ENCODE results near the gene SPOP. TPM values are rescaled to one million over a fixed set of nuclear protein-coding genes. Genes with fewer than 3 reads are reported as not detected.

Gene SPOP
- total RNA-seq, 4 donors from 2014 or later: 33.7 to 73.5 (median 50.4) TPM

DNA sequence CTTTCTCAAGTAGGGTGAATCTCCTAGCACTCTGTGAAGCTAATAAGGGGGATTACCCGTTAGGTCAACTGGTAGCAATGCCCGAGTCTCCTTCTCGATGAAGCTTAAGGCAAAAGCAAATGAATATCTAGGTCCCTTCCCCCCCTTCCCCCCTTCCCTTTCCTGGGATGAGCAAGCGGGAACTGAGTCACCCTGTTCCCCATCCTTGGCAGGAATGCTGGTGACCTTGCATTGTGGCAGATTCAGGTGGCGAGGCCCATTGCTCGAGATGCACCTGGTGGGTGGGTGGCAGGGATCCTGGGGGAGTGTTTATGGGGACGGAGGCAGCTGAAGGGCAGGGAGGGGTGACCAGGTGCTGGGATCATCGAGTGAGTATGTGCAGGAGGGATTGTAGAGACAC, 95.1 kb downstream of the SPOP start:
- TF ChIP-seq, protein P1, sequence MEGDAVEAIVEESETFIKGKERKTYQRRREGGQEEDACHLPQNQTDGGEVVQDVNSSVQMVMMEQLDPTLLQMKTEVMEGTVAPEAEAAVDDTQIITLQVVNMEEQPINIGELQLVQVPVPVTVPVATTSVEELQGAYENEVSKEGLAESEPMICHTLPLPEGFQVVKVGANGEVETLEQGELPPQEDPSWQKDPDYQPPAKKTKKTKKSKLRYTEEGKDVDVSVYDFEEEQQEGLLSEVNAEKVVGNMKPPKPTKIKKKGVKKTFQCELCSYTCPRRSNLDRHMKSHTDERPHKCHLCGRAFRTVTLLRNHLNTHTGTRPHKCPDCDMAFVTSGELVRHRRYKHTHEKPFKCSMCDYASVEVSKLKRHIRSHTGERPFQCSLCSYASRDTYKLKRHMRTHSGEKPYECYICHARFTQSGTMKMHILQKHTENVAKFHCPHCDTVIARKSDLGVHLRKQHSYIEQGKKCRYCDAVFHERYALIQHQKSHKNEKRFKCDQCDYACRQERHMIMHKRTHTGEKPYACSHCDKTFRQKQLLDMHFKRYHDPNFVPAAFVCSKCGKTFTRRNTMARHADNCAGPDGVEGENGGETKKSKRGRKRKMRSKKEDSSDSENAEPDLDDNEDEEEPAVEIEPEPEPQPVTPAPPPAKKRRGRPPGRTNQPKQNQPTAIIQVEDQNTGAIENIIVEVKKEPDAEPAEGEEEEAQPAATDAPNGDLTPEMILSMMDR (IDR thresholded peaks at IDR 0.05): no peak
- ATAC-seq (ENCODE audit: low FRiP score): no peak
- DNase-seq (ENCODE audit: low spot score): no peak

DNA sequence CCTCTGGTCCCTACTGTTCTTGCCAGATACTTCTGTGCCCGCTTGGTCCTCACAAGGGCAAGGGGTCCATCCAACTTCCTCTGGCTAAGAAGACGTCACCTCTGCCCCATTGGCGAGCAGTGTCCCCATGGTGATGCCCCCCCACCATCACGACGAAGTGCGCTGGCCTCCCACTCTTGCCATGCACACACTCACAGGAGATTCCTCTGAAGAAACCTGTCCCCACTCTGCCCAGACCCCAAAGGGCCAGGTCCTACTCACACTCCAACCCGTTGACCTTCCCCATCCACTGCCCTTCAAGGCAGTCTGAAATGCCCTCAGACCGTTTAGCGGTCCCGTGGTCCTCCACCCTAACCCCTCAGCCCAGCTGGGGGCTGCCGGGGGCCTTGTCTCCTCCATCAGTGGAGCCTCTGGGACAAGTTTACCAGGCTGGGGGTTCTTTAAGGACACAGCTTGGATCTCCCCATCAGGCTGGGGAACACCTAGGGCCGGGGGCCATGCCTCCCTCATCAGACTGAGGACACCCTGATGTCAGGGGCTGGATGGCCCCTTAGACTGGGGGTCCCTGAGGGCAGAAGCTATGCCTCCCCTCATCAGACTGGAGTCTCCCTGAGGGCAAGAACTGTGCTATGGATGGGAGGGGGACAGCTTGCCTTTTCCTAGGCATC, 95.7 kb downstream of the SPOP start:
- ATAC-seq (ENCODE audit: low FRiP score) (no peak), DNase-seq (ENCODE audit: low spot score) (no peak)
- TF ChIP-seq, protein P1 (IDR thresholded peaks at IDR 0.05): no peak

DNA sequence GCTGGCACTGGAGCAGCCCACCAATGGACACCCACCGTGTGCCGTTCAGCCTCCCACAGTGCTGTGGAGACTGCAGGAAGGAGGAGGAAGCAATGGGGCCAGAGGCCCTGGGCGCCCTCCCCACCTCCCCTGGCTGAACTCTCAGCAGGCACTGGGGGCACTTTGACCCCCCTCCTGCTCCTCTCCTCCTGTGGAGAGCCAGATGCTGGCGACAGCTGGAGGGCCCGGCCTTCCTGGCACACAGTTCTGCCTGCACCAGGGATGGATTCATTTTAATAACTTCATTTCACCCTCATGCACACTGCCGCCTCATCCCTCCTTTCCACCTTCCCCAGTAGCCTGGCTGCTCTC, 96.3 kb downstream of the SPOP start:
- DNase-seq (ENCODE audit: low spot score) (no peak), ATAC-seq (ENCODE audit: low FRiP score) (no peak)
- TF ChIP-seq, protein P1 (IDR thresholded peaks at IDR 0.05): no peak

DNA sequence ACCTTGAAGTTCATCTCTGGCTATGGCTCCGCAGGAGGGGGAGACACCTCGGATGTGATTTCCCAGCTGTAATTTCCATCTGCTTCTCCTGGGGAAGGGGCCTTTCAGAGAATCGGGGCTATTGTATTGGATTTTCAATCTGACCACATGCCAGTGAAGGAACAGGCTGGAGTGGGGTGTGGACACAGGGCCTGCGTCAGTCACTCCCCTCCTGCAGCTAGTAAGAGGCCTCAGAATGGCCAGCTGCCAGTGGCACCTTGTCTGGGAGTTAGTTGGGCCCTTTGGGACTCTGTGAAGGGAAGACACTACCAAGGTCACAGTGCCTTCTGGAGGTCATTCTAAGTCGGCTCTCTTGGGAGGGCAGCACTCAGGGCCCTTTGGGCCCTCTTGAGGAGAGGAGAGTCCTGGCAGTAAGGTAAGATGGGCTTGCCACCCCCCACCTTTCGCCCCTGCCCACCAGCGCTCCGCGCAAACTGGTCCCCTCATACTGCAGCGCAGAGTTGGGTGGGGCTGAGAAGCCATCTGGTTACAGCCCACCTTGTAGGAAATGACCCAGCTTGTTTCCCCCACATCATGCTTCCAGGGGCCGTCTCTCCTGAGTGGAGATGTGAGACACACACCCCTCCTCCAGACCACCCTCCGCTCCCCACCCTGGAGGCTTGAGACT, 96.8 kb downstream of the SPOP start:
- DNase-seq (ENCODE audit: low spot score): no peak
- TF ChIP-seq, protein P1 (IDR thresholded peaks at IDR 0.05): no peak
- ATAC-seq (ENCODE audit: low FRiP score): no peak

DNA sequence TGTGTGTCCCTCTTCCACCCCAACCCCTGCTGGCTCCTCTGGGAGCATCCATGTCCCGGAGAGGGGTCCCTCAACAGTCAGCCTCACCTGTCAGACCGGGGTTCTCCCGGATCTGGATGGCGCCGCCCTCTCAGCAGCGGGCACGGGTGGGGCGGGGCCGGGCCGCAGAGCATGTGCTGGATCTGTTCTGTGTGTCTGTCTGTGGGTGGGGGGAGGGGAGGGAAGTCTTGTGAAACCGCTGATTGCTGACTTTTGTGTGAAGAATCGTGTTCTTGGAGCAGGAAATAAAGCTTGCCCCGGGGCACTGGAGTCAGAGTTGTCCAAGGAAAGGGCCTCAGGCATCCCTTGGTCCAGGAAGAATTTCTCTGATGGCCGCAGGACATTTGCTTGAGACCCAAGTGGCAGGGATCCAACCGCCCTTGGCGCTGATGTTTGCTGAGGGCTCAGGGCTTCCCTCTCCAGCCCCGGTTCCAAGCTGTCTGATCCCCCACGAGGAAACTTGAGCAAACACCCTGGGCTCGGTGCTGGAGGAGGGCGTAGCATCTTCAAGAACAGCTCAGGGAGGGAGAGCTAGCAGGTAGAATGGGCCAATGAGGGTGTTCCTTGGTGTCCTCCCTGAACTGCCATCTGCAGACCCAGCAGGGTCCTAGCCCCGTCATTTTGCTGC, 97.7 kb downstream of the SPOP start:
- no peak for DNase-seq (ENCODE audit: low spot score)
- no peak for ATAC-seq (ENCODE audit: low FRiP score)
- TF ChIP-seq, protein P1 (IDR thresholded peaks at IDR 0.05): no peak

DNA sequence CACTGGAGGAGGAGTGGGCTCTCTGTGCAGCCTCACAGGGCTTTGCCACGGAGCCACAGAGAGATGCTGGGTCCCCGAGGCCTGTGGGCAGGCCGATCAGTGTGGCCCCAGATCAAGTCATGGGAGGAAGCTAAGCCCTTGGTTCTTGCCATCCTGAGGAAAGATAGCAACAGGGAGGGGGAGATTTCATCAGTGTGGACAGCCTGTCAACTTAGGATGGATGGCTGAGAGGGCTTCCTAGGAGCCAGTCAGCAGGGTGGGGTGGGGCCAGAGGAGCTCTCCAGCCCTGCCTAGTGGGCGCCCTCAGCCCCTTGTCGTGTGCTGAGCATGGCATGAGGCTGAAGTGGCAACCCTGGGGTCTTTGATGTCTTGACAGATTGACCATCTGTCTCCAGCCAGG, 98.4 kb downstream of the SPOP start:
- TF ChIP-seq, protein P1 (IDR thresholded peaks at IDR 0.05): no peak
- no peak for ATAC-seq (ENCODE audit: low FRiP score)

More for the DNA sequence above, 98.4 kb downstream of the SPOP start:
- DNase-seq (ENCODE audit: low spot score): no peak

All from omental fat pad (tissue), 4 donors.